ENCODE results near the gene WFDC5. TPM values are rescaled to one million over a fixed set of nuclear protein-coding genes. Genes with fewer than 3 reads are reported as not detected.

WFDC5 gene
- total RNA-seq, 1 donor: not detected

DNA sequence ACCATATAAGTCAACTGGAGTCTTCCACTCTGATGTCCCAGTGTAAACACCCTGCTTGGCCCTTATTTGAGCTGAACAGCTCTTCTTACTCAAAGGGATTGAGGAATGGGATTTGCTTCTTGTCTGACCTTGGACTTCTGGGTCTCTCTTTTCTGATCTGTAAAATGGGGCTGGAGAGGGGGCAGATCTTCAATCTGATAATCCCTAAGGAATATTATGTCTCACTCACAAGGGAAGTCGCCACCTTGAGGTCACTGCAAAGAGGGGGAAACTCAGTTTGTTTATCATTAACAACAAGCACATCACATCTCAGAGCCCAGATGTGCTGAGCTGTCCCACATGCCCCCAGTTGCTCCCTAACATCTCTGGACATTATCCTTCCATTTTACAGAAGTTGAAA, 29.1 kb downstream of the WFDC5 start:
- DNase-seq (ENCODE audit: insufficient read length, low spot score, missing footprints): no peak
- Histone ChIP-seq H3K79me2 (ENCODE audit: insufficient read depth, low read length) (no peaks in the 10 kb centered on the region), H3K9me3 (ENCODE audit: low read depth, low read length) (no peaks in the 10 kb centered on the region), H2AFZ (ENCODE audit: low read length) (no peak overlapping the region), H3K4me3 (ENCODE audit: insufficient read depth, low read length) (no peak overlapping the region), H3K27me3 (ENCODE audit: insufficient read depth, low read length) (no peaks in the 10 kb centered on the region), H3K36me3 (ENCODE audit: insufficient read depth, low read length) (peaks cover 3% of the 10 kb centered on the region), H4K20me1 (ENCODE audit: insufficient read depth, low read length) (no peaks in the 10 kb centered on the region), H3K4me1 (ENCODE audit: insufficient read depth, low read length) (peaks cover 43% of the 10 kb centered on the region), H3K27ac (ENCODE audit: low read depth, low read length) (no peak overlapping the region), H3K4me2 (ENCODE audit: insufficient read depth, low read length) (no peak overlapping the region)
- TF ChIP-seq, protein P1, sequence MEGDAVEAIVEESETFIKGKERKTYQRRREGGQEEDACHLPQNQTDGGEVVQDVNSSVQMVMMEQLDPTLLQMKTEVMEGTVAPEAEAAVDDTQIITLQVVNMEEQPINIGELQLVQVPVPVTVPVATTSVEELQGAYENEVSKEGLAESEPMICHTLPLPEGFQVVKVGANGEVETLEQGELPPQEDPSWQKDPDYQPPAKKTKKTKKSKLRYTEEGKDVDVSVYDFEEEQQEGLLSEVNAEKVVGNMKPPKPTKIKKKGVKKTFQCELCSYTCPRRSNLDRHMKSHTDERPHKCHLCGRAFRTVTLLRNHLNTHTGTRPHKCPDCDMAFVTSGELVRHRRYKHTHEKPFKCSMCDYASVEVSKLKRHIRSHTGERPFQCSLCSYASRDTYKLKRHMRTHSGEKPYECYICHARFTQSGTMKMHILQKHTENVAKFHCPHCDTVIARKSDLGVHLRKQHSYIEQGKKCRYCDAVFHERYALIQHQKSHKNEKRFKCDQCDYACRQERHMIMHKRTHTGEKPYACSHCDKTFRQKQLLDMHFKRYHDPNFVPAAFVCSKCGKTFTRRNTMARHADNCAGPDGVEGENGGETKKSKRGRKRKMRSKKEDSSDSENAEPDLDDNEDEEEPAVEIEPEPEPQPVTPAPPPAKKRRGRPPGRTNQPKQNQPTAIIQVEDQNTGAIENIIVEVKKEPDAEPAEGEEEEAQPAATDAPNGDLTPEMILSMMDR (IDR thresholded peaks at IDR 0.05; ENCODE audit: extremely low read depth, low read depth, low read length): no peak

DNA sequence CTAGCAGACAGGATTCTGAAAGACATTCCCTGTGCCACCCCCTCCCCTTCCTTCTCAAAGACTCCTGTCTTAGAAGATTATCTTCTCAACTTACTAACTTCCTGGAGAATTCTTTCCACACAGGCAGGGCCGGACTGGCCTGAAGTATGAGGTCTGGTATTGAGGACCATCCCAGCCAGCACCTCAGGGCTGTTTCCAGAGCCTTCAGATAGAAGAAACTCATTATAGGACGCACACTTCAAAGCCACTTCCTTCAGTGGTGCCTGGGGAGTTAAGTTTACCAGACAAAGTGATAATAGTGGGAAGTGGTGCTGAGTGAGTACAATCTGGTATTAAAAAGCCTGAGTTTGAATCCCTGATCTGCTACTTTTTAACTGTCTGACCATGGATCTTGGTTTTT, 29.7 kb downstream of the WFDC5 start:
- TF ChIP-seq, protein P1 (IDR thresholded peaks at IDR 0.05; ENCODE audit: extremely low read depth, low read depth, low read length): no peak
- Histone ChIP-seq H3K4me2 (ENCODE audit: insufficient read depth, low read length) (no peak overlapping the region), H3K79me2 (ENCODE audit: insufficient read depth, low read length) (no peaks in the 10 kb centered on the region), H3K9me3 (ENCODE audit: low read depth, low read length) (no peaks in the 10 kb centered on the region), H3K27ac (ENCODE audit: low read depth, low read length) (no peak overlapping the region), H3K4me1 (ENCODE audit: insufficient read depth, low read length) (peaks cover 37% of the 10 kb centered on the region), H3K4me3 (ENCODE audit: insufficient read depth, low read length) (no peak overlapping the region), H4K20me1 (ENCODE audit: insufficient read depth, low read length) (no peaks in the 10 kb centered on the region), H2AFZ (ENCODE audit: low read length) (no peak overlapping the region), H3K36me3 (ENCODE audit: insufficient read depth, low read length) (peaks cover 3% of the 10 kb centered on the region), H3K27me3 (ENCODE audit: insufficient read depth, low read length) (no peaks in the 10 kb centered on the region)
- no peak for DNase-seq (ENCODE audit: insufficient read length, low spot score, missing footprints)

DNA sequence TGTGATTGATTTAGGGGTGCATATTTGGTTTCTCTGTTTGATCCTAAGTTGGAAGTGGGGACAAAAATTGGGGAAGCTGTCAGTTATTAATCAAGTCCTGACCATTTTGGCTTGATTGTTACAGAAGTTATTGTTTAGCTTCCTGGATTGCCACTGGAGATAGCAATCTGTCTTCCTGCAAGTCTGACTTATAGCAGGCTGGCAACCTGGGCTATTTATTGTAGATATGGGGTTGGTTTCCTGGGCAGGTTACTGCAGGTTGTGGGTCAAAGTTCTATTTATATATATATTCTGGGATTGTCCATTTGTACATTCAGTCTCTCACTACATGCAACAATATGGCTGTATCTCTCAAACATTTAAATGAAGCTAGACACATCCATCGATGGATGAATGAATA, 31.8 kb downstream of the WFDC5 start:
- Histone ChIP-seq H2AFZ (ENCODE audit: low read length) (no peak overlapping the region), H3K9me3 (ENCODE audit: low read depth, low read length) (no peaks in the 10 kb centered on the region), H3K79me2 (ENCODE audit: insufficient read depth, low read length) (no peaks in the 10 kb centered on the region), H3K4me2 (ENCODE audit: insufficient read depth, low read length) (no peak overlapping the region), H4K20me1 (ENCODE audit: insufficient read depth, low read length) (no peaks in the 10 kb centered on the region), H3K4me1 (ENCODE audit: insufficient read depth, low read length) (peaks cover 20% of the 10 kb centered on the region), H3K27ac (ENCODE audit: low read depth, low read length) (no peak overlapping the region), H3K4me3 (ENCODE audit: insufficient read depth, low read length) (no peak overlapping the region), H3K36me3 (ENCODE audit: insufficient read depth, low read length) (peaks cover 3% of the 10 kb centered on the region), H3K27me3 (ENCODE audit: insufficient read depth, low read length) (no peaks in the 10 kb centered on the region)
- TF ChIP-seq, protein P1 (IDR thresholded peaks at IDR 0.05; ENCODE audit: extremely low read depth, low read depth, low read length): no peak
- DNase-seq (ENCODE audit: insufficient read length, low spot score, missing footprints): no peak

DNA sequence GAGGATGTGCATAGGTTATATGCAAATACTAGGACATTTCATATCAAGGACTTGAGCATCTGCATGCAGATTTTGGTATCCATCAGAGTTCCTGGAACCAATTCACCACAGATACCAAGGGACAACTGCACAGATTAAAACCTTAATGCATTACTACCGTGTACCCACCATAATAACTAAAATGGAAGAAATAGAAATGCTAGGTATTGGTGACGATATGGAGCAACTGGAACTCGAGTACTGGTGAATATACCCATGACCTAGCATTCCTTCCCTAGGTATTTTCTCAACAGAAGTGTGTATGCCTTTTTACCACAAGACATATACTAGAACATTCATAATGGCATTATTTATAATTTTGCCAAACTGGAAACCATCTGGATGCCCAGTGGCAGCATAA, 32.5 kb downstream of the WFDC5 start:
- no peak overlapping the region for H3K4me2 ChIP-seq (ENCODE audit: insufficient read depth, low read length)
- peaks cover 13% of the 10 kb centered on the region for H3K4me1 ChIP-seq (ENCODE audit: insufficient read depth, low read length)
- H3K27ac ChIP-seq (ENCODE audit: low read depth, low read length): no peak overlapping the region
- no peak for DNase-seq (ENCODE audit: insufficient read length, low spot score, missing footprints)
- H3K9me3 ChIP-seq (ENCODE audit: low read depth, low read length): no peaks in the 10 kb centered on the region
- no peaks in the 10 kb centered on the region for H4K20me1 ChIP-seq (ENCODE audit: insufficient read depth, low read length)
- TF ChIP-seq, protein P1 (IDR thresholded peaks at IDR 0.05; ENCODE audit: extremely low read depth, low read depth, low read length): no peak
- H3K36me3 ChIP-seq (ENCODE audit: insufficient read depth, low read length): peaks cover 8% of the 10 kb centered on the region
- H2AFZ ChIP-seq (ENCODE audit: low read length): no peak overlapping the region
- no peak overlapping the region for H3K4me3 ChIP-seq (ENCODE audit: insufficient read depth, low read length)
- H3K79me2 ChIP-seq (ENCODE audit: insufficient read depth, low read length): no peaks in the 10 kb centered on the region
- no peaks in the 10 kb centered on the region for H3K27me3 ChIP-seq (ENCODE audit: insufficient read depth, low read length)
